Measurements from ENCODE around the gene PTPRN2. TPM values are rescaled to one million over a fixed set of nuclear protein-coding genes. Genes with fewer than 3 reads are reported as not detected.
"Not testable (repeated sequence)": the region's sequence is repeated elsewhere in the genome, so short reads cannot be mapped to it uniquely, and the experiment has no call there.

PTPRN2 gene
- total RNA-seq, 1 experiment from 2014 or later, result 0.11 TPM

GRCh38 chr7:157849341-157849596 is 738.4 kb downstream of the PTPRN2 start:
- Histone ChIP-seq H3K4me1 (ENCODE audit: insufficient read depth, low read length, poor library complexity, severe bottlenecking) (no peaks in the 10 kb centered on the region), H3K9me3 (ENCODE audit: low read depth, low read length, poor library complexity, severe bottlenecking) (no peaks in the 10 kb centered on the region), H3K27ac (ENCODE audit: low read depth, low read length, poor library complexity, severe bottlenecking) (no peak overlapping the region), H3K4me3 (ENCODE audit: low read depth, low read length, poor library complexity, severe bottlenecking) (no peak overlapping the region), H3K36me3 (ENCODE audit: insufficient read depth, low read length, poor library complexity, severe bottlenecking) (no peaks in the 10 kb centered on the region), H3K27me3 (replicated peaks; ENCODE audit: insufficient read depth, low read depth, low read length, poor library complexity) (peaks cover 52% of the 10 kb centered on the region)
- POLR2A ChIA-PET (ENCODE audit: low non-redundant PET), result no interaction called here
- no TSS peak for BruUV-seq (replicated peaks)
- no peak for DNase-seq (ENCODE audit: low spot score)
- CTCF ChIA-PET, result no interaction called here
- no peak for TF ChIP-seq CTCF (conservative IDR thresholded peaks at IDR 0.05; ENCODE audit: low read depth, low read length)
- TF ChIP-seq EZH2 (IDR thresholded peaks at IDR 0.05; ENCODE audit: borderline replicate concordance, low read depth, low read length, poor library complexity, severe bottlenecking), result no peak
- intact Hi-C loops (cut with micrococcal nuclease; ENCODE audit: unreplicated experiment), result no loop called here

GRCh38 chr7:157848508-157849340 is 738.9 kb downstream of the PTPRN2 start:
- no peak for DNase-seq (ENCODE audit: low spot score)
- no peaks in the 10 kb centered on the region for H3K4me1 ChIP-seq (ENCODE audit: insufficient read depth, low read length, poor library complexity, severe bottlenecking)
- ChIA-PET POLR2A (ENCODE audit: low non-redundant PET) (no interaction called here), CTCF (no interaction called here)
- H3K9me3 ChIP-seq (ENCODE audit: low read depth, low read length, poor library complexity, severe bottlenecking), result no peaks in the 10 kb centered on the region
- TF ChIP-seq EZH2 (IDR thresholded peaks at IDR 0.05; ENCODE audit: borderline replicate concordance, low read depth, low read length, poor library complexity, severe bottlenecking) (no peak), CTCF (conservative IDR thresholded peaks at IDR 0.05; ENCODE audit: low read depth, low read length) (no peak)
- H3K4me3 ChIP-seq (ENCODE audit: low read depth, low read length, poor library complexity, severe bottlenecking), result no peak overlapping the region
- intact Hi-C loops (cut with micrococcal nuclease; ENCODE audit: unreplicated experiment), result no loop called here
- H3K27me3 ChIP-seq (replicated peaks; ENCODE audit: insufficient read depth, low read depth, low read length, poor library complexity), result peaks cover 57% of the 10 kb centered on the region
- BruUV-seq (replicated peaks), result no TSS peak
- H3K27ac ChIP-seq (ENCODE audit: low read depth, low read length, poor library complexity, severe bottlenecking), result no peak overlapping the region
- no peaks in the 10 kb centered on the region for H3K36me3 ChIP-seq (ENCODE audit: insufficient read depth, low read length, poor library complexity, severe bottlenecking)

GRCh38 chr7:157847756-157848487 is 739.7 kb downstream of the PTPRN2 start:
- POLR2A ChIA-PET (ENCODE audit: low non-redundant PET); H3K4me3 ChIP-seq (ENCODE audit: low read depth, low read length, poor library complexity, severe bottlenecking); H3K4me1 ChIP-seq (ENCODE audit: insufficient read depth, low read length, poor library complexity, severe bottlenecking); DNase-seq (ENCODE audit: low spot score); H3K27ac ChIP-seq (ENCODE audit: low read depth, low read length, poor library complexity, severe bottlenecking); H3K9me3 ChIP-seq (ENCODE audit: low read depth, low read length, poor library complexity, severe bottlenecking); BruUV-seq (replicated peaks); H3K36me3 ChIP-seq (ENCODE audit: insufficient read depth, low read length, poor library complexity, severe bottlenecking); CTCF ChIA-PET; intact Hi-C loops (cut with micrococcal nuclease; ENCODE audit: unreplicated experiment): not testable (repeated sequence)
- peaks cover 65% of the 10 kb centered on the region for H3K27me3 ChIP-seq (replicated peaks; ENCODE audit: insufficient read depth, low read depth, low read length, poor library complexity)

- BruUV-seq (replicated peaks); intact Hi-C loops (cut with micrococcal nuclease; ENCODE audit: unreplicated experiment); CTCF ChIA-PET; H3K9me3 ChIP-seq (ENCODE audit: low read depth, low read length, poor library complexity, severe bottlenecking); H3K27ac ChIP-seq (ENCODE audit: low read depth, low read length, poor library complexity, severe bottlenecking); DNase-seq (ENCODE audit: low spot score); H3K36me3 ChIP-seq (ENCODE audit: insufficient read depth, low read length, poor library complexity, severe bottlenecking); H3K4me1 ChIP-seq (ENCODE audit: insufficient read depth, low read length, poor library complexity, severe bottlenecking); H3K4me3 ChIP-seq (ENCODE audit: low read depth, low read length, poor library complexity, severe bottlenecking); POLR2A ChIA-PET (ENCODE audit: low non-redundant PET): not testable (repeated sequence)
- peaks cover 69% of the 10 kb centered on the region for H3K27me3 ChIP-seq (replicated peaks; ENCODE audit: insufficient read depth, low read depth, low read length, poor library complexity)
These were observed 740.9 kb downstream of the PTPRN2 start for GRCh38 chr7:157846746-157847145.

Measured in A673 (cell line).